Neural progenitor cell (in vitro differentiated cells): ENCODE data around the gene EOGT. TPM values are rescaled to one million over a fixed set of nuclear protein-coding genes. Genes with fewer than 3 reads are reported as not detected.

Source experiments
- DNase-seq: peaks from one replicate; pipeline ENCODE4 v3.0.0-alpha.2; 2016; ENCODE audit warnings: low spot score
- H2AFZ ChIP-seq: fragments of 200-600 bp; sonication (generic); replicated peaks from 2 replicates; pipeline ENCODE4 v1.6.1; 2016; ENCODE audit warnings: antibody characterized with exemption
- H3F3A ChIP-seq: fragments of 200-600 bp; sonication (generic); 2 replicates; pipeline ENCODE4 v1.6.1; 2016; ENCODE audit warnings: antibody characterized with exemption, low read depth
- H3K27ac ChIP-seq: fragments of 200-600 bp; sonication (generic); 2 replicates; pipeline ENCODE4 v1.5.1; 2016; ENCODE audit warnings: mild to moderate bottlenecking
- H3K27me3 ChIP-seq: fragments of 200-600 bp; sonication (generic); 2 replicates; pipeline ENCODE4 v1.6.1; 2016; ENCODE audit warnings: mild to moderate bottlenecking, moderate library complexity
- H3K36me3 ChIP-seq: fragments of 200-600 bp; sonication (generic); 2 replicates; pipeline ENCODE4 v1.5.1; 2016
- H3K4me1 ChIP-seq: fragments of 200-600 bp; sonication (generic); 2 replicates; pipeline ENCODE4 v1.6.1; 2016; ENCODE audit warnings: mixed run types
- H3K4me2 ChIP-seq: fragments of 200-600 bp; sonication (generic); 2 replicates; pipeline ENCODE4 v1.6.1; 2016
- H3K4me3 ChIP-seq: fragments of 200-600 bp; sonication (generic); 2 replicates; pipeline ENCODE4 v1.5.1; 2016
- H3K79me2 ChIP-seq: fragments of 200-600 bp; sonication (generic); 2 replicates; pipeline ENCODE4 v1.6.1; 2016; ENCODE audit warnings: low read depth
- H3K9ac ChIP-seq: fragments of 200-600 bp; sonication (generic); 2 replicates; pipeline ENCODE4 v1.6.1; 2016
- H3K9me3 ChIP-seq: fragments of 200-600 bp; sonication (generic); 2 replicates; pipeline ENCODE4 v1.5.1; 2016; ENCODE audit warnings: low read depth
- H4K20me1 ChIP-seq: fragments of 200-600 bp; sonication (generic); 2 replicates; pipeline ENCODE4 v1.6.1; 2016; ENCODE audit warnings: low read depth
- H3K27ac Mint-ChIP-seq: 3 replicates; pipeline ENCODE4 v1.8.0; 2021; ENCODE audit warnings: mixed read lengths
- H3K27me3 Mint-ChIP-seq: 2 replicates; pipeline ENCODE4 v1.8.0; 2022; ENCODE audit warnings: low read depth, mild to moderate bottlenecking, inconsistent platforms, moderate library complexity, mixed read lengths; ENCODE audit not compliant: insufficient read depth
- H3K36me3 Mint-ChIP-seq: 3 replicates; pipeline ENCODE4 v1.8.0; 2021; ENCODE audit warnings: mixed read lengths
- H3K4me1 Mint-ChIP-seq: 3 replicates; pipeline ENCODE4 v1.8.0; 2021; ENCODE audit warnings: mixed read lengths
- H3K4me3 Mint-ChIP-seq: 3 replicates; pipeline ENCODE4 v1.8.0; 2021; ENCODE audit warnings: mild to moderate bottlenecking, moderate library complexity, mixed read lengths
- H3K9me3 Mint-ChIP-seq: 3 replicates; pipeline ENCODE4 v1.8.0; 2020; ENCODE audit warnings: mixed read lengths
- EZH2 ChIP-seq: fragments of 200-600 bp; sonication (generic); IDR thresholded peaks from 2 replicates; pipeline ENCODE4 v1.6.1; 2017; ENCODE audit warnings: antibody characterized with exemption, mild to moderate bottlenecking, moderate library complexity
- EZH2phosphoT487 ChIP-seq: fragments of 200-600 bp; sonication (generic); IDR thresholded peaks from 2 replicates; pipeline ENCODE4 v1.6.1; 2017; ENCODE audit warnings: antibody characterized with exemption
- total RNA-seq: library from RNA; depleted of rRNA; stranded (reverse); fragments of >200 nt; gene quantifications from 2 replicates; pipeline ENCODE4 v1.2.3, GENCODE V29; 2015; ENCODE audit warnings: low replicate concordance
- TF ChIP-seq, protein P1 (sequence below): fragments of 200-600 bp; sonication (generic); IDR thresholded peaks from 2 replicates; pipeline ENCODE4 v1.5.1; 2017; ENCODE audit warnings: antibody characterized with exemption, mild to moderate bottlenecking

EOGT gene
- total RNA-seq, 1 donor from 2014 or later = 2.5 TPM

DNA sequence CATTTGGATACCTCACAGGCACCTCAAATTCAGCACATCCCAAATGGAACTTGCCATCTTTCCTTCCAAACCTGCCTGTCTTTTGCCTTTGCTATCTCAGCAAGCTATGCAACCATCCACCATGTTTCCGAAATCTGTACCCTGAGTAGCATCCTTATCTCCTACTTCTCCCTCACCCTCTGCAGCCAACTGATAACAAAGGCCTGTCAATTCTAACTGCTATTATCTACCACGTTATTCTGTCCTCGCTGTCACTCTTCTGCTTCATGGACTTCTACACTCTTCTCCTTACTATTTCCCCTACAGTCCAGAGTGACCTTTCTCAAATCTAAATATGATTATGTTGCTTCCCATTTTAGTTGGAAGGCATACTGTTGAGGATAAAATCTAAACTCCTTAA is 55.6 kb downstream of the EOGT start:
- TF ChIP-seq, protein P1, sequence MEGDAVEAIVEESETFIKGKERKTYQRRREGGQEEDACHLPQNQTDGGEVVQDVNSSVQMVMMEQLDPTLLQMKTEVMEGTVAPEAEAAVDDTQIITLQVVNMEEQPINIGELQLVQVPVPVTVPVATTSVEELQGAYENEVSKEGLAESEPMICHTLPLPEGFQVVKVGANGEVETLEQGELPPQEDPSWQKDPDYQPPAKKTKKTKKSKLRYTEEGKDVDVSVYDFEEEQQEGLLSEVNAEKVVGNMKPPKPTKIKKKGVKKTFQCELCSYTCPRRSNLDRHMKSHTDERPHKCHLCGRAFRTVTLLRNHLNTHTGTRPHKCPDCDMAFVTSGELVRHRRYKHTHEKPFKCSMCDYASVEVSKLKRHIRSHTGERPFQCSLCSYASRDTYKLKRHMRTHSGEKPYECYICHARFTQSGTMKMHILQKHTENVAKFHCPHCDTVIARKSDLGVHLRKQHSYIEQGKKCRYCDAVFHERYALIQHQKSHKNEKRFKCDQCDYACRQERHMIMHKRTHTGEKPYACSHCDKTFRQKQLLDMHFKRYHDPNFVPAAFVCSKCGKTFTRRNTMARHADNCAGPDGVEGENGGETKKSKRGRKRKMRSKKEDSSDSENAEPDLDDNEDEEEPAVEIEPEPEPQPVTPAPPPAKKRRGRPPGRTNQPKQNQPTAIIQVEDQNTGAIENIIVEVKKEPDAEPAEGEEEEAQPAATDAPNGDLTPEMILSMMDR = no peak
- TF ChIP-seq EZH2 (no peak), EZH2phosphoT487 (no peak)
- peaks cover 19% of the 10 kb centered on the region for H3K4me1 Mint-ChIP-seq

GRCh38 chr3:68953816-68954444 is 59.6 kb downstream of the EOGT start:
- H3F3A ChIP-seq = no peaks in the 10 kb centered on the region
- no peak overlapping the region for H2AFZ ChIP-seq
- H3K27me3 ChIP-seq = no peaks in the 10 kb centered on the region
- H3K79me2 ChIP-seq = no peaks in the 10 kb centered on the region
- H3K4me2 ChIP-seq = no peak overlapping the region
- H3K27me3 Mint-ChIP-seq = no peaks in the 10 kb centered on the region
- no peak overlapping the region for H3K9ac ChIP-seq
- H3K9me3 Mint-ChIP-seq = peaks cover 2% of the 10 kb centered on the region
- H3K4me3 ChIP-seq = no peak overlapping the region
- TF ChIP-seq EZH2phosphoT487 (no peak), EZH2 (no peak)
- TF ChIP-seq, protein P1 = no peak
- no peak overlapping the region for H3K4me3 Mint-ChIP-seq
- DNase-seq = no peak
- peaks cover 18% of the 10 kb centered on the region for H3K4me1 Mint-ChIP-seq
- H3K27ac ChIP-seq = no peak overlapping the region
- peaks cover 4% of the 10 kb centered on the region for H3K4me1 ChIP-seq
- no peaks in the 10 kb centered on the region for H3K9me3 ChIP-seq
- peak overlapping the region; percentile 14 for H3K27ac Mint-ChIP-seq
- no peaks in the 10 kb centered on the region for H3K36me3 Mint-ChIP-seq
- no peaks in the 10 kb centered on the region for H4K20me1 ChIP-seq
- no peaks in the 10 kb centered on the region for H3K36me3 ChIP-seq

More for the DNA sequence above, 55.6 kb downstream of the EOGT start:
- H3K27me3 ChIP-seq = no peaks in the 10 kb centered on the region
- H4K20me1 ChIP-seq = no peaks in the 10 kb centered on the region
- H3K4me1 ChIP-seq = peaks cover 4% of the 10 kb centered on the region
- H3K79me2 ChIP-seq = no peaks in the 10 kb centered on the region
- H3K36me3 Mint-ChIP-seq = no peaks in the 10 kb centered on the region
- no peaks in the 10 kb centered on the region for H3K27me3 Mint-ChIP-seq
- no peak overlapping the region for H3K4me3 ChIP-seq
- H3F3A ChIP-seq = no peaks in the 10 kb centered on the region
- no peak overlapping the region for H3K9ac ChIP-seq
- H3K27ac ChIP-seq = no peak overlapping the region
- H3K9me3 Mint-ChIP-seq = peaks cover 2% of the 10 kb centered on the region
- H2AFZ ChIP-seq = no peak overlapping the region
- H3K4me3 Mint-ChIP-seq = no peak overlapping the region
- no peaks in the 10 kb centered on the region for H3K9me3 ChIP-seq
- no peak for DNase-seq
- no peak overlapping the region for H3K4me2 ChIP-seq
- H3K27ac Mint-ChIP-seq = no peak overlapping the region
- H3K36me3 ChIP-seq = no peaks in the 10 kb centered on the region

GRCh38 chr3:68945225-68945624 is 68.3 kb downstream of the EOGT start:
- H2AFZ ChIP-seq = no peak overlapping the region
- no peaks in the 10 kb centered on the region for H4K20me1 ChIP-seq
- H3K36me3 ChIP-seq = no peaks in the 10 kb centered on the region
- no peak for TF ChIP-seq EZH2
- TF ChIP-seq, protein P1 = no peak
- no peak overlapping the region for H3K9ac ChIP-seq
- no peaks in the 10 kb centered on the region for H3K9me3 ChIP-seq
- Mint-ChIP-seq H3K4me1 (peaks cover 29% of the 10 kb centered on the region), H3K27ac (no peak overlapping the region), H3K9me3 (no peaks in the 10 kb centered on the region), H3K27me3 (peaks cover 3% of the 10 kb centered on the region), H3K36me3 (no peaks in the 10 kb centered on the region), H3K4me3 (no peak overlapping the region)
- no peak overlapping the region for H3K4me3 ChIP-seq
- H3K27ac ChIP-seq = no peak overlapping the region
- H3K4me2 ChIP-seq = no peak overlapping the region
- DNase-seq = no peak
- no peaks in the 10 kb centered on the region for H3K27me3 ChIP-seq
- peaks cover 10% of the 10 kb centered on the region for H3K4me1 ChIP-seq
- H3F3A ChIP-seq = no peaks in the 10 kb centered on the region
- H3K79me2 ChIP-seq = no peaks in the 10 kb centered on the region
